MCF 10A (cell line): ENCODE measurements around the gene URM1. TPM values are rescaled to one million over a fixed set of nuclear protein-coding genes. Genes with fewer than 3 reads are reported as not detected.

Experiments used
- BruUV-seq: library from RNA; stranded (reverse); fragments of 400-500 nt; replicated peaks from 2 replicates; lab custom pipeline; 2021; lab: Mats Ljungman, UMichigan
- CTCF ChIA-PET: fragments of 300-600 bp; sonication (Branson Sonifier 250); formaldehyde crosslinking; extraction: SDS; loops from one replicate; lab custom pipeline; 2021; ENCODE audit warnings: antibody characterized with exemption, inconsistent platforms; lab: Yijun Ruan, JAX
- POLR2A ChIA-PET: fragments of 300-600, 350-650 bp; sonication (Branson Sonifier 250); formaldehyde crosslinking; extraction: SDS; loops from one replicate; lab custom pipeline; 2020; ENCODE audit warnings: antibody characterized with exemption, inconsistent platforms; lab: Yijun Ruan, JAX
- DNase-seq: peaks from one replicate; pipeline ENCODE4 v3.0.0-alpha.2; 2018; ENCODE audit not compliant: unreplicated experiment
- H3K27ac Mint-ChIP-seq: one replicate; pipeline ENCODE4 v1.8.0; 2022; ENCODE audit warnings: mild to moderate bottlenecking, low read depth, mixed read lengths; ENCODE audit not compliant: unreplicated experiment
- H3K27me3 Mint-ChIP-seq: one replicate; pipeline ENCODE4 v1.8.0; 2022; ENCODE audit warnings: mixed read lengths; ENCODE audit not compliant: insufficient read depth, unreplicated experiment
- H3K36me3 Mint-ChIP-seq: one replicate; pipeline ENCODE4 v1.8.0; 2022; ENCODE audit warnings: mild to moderate bottlenecking, moderate library complexity, mixed read lengths; ENCODE audit not compliant: insufficient read depth, unreplicated experiment
- H3K4me1 Mint-ChIP-seq: one replicate; pipeline ENCODE4 v1.8.0; 2022; ENCODE audit warnings: mixed read lengths; ENCODE audit not compliant: insufficient read depth, unreplicated experiment
- H3K4me3 Mint-ChIP-seq: one replicate; pipeline ENCODE4 v1.8.0; 2022; ENCODE audit warnings: mild to moderate bottlenecking, moderate library complexity, mixed read lengths; ENCODE audit not compliant: unreplicated experiment
- H3K9me3 Mint-ChIP-seq: one replicate; pipeline ENCODE4 v1.8.0; 2022; ENCODE audit warnings: mixed read lengths; ENCODE audit not compliant: unreplicated experiment
- intact Hi-C: fragments of 100-400 bp; cut with micrococcal nuclease; formaldehyde crosslinking; loops from 2 replicates; pipeline ENCODE4 v1.14.1; 2022
- total RNA-seq: library from RNA; stranded (reverse); gene quantifications from 2 replicates; pipeline ENCODE4 v1.2.3, GENCODE V29; 2022
- TF ChIP-seq, protein P1 (sequence below): fragments of 200-600 bp; IDR thresholded peaks from one replicate; pipeline ENCODE4 v1.8.0; 2022; ENCODE audit warnings: antibody characterized with exemption, mild to moderate bottlenecking; ENCODE audit not compliant: unreplicated experiment

URM1 gene
- total RNA-seq, 1 experiment from 2014 or later: 56.8 TPM

DNA sequence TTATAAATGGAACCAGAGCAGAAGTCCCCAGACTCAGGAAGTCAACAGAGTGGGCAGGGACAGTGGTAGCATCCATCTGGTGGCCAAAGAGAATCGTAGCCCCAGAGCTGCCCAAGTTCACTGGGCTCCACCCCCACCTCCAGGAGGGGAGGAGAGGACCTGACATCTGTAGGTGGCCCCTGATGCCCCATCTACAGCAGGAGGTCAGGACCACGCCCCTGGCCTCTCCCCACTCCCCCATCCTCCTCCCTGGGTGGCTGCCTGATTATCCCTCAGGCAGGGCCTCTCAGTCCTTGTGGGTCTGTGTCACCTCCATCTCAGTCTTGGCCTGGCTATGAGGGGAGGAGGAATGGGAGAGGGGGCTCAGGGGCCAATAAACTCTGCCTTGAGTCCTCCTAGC, 10.3 kb upstream of the URM1 start:
- POLR2A ChIA-PET: interaction anchor here (0.6 to 3.1 kb wide), 5 partner anchors 11 to 194 kb away, joined by 3 to 41 read pairs (median 4); partner anchors contain the start of gene URM1
- no peak for DNase-seq

DNA sequence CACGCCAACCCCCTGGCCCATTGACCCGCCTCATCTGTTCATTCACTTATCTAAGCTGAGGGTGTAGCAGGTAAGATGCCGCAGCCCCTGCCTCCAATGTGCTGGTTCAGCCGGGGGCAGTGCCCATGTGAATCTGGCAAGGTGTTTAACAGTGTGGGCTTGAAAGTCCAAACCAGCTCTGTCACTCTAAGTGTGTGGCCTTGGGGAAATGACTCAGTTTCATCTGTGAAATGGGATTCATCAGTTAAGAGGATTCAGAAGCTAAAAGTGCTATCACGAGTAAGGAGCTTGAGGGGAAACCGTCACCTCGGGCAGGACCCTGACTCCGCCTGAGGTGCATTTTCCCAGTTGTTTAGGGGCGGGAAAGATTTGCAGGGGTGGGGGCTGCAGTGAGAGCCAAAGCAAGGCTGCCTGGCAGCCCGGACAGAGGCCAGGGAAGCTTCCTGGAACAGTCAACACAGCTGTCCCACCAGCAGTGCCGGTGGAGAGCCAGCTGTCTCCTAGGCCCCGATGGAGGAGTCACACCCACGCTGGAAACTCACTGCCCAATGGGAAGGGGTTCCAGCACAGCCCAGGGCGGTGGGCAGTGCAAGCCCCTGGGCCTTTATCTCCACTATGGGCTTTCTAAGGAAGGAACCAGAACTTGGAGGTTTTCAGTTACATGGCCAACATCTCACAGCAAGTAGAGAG, 9.7 kb upstream of the URM1 start:
- ChIA-PET POLR2A (interaction anchor here (0.7 to 3.1 kb wide), 16 partner anchors 10 to 274 kb away, joined by 3 to 41 read pairs (median 3); partner anchors contain the start of genes GLE1, SLC27A4 and URM1), CTCF (interaction anchor here (0.6 to 3.8 kb wide), 26 partner anchors 10 to 277 kb away, joined by 3 to 23 read pairs (median 5); partner anchors contain the start of gene URM1)
- Mint-ChIP-seq H3K27ac (no peak overlapping the region), H3K36me3 (peaks cover 11% of the 10 kb centered on the region), H3K4me1 (peaks cover 6% of the 10 kb centered on the region), H3K4me3 (peak overlapping the region; percentile 82), H3K9me3 (no peaks in the 10 kb centered on the region), H3K27me3 (no peaks in the 10 kb centered on the region)
- DNase-seq: no peak
- TF ChIP-seq, protein P1, sequence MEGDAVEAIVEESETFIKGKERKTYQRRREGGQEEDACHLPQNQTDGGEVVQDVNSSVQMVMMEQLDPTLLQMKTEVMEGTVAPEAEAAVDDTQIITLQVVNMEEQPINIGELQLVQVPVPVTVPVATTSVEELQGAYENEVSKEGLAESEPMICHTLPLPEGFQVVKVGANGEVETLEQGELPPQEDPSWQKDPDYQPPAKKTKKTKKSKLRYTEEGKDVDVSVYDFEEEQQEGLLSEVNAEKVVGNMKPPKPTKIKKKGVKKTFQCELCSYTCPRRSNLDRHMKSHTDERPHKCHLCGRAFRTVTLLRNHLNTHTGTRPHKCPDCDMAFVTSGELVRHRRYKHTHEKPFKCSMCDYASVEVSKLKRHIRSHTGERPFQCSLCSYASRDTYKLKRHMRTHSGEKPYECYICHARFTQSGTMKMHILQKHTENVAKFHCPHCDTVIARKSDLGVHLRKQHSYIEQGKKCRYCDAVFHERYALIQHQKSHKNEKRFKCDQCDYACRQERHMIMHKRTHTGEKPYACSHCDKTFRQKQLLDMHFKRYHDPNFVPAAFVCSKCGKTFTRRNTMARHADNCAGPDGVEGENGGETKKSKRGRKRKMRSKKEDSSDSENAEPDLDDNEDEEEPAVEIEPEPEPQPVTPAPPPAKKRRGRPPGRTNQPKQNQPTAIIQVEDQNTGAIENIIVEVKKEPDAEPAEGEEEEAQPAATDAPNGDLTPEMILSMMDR: no peak
- intact Hi-C loops: loop anchor here (10.0 kb wide), 1 partner anchor 53 kb away; no protein-coding TSS in a partner anchor
- BruUV-seq: no TSS peak

More for the DNA sequence above, 10.3 kb upstream of the URM1 start:
- Mint-ChIP-seq H3K27me3 (no peaks in the 10 kb centered on the region), H3K4me1 (peaks cover 6% of the 10 kb centered on the region), H3K9me3 (no peaks in the 10 kb centered on the region), H3K27ac (no peak overlapping the region), H3K36me3 (peaks cover 11% of the 10 kb centered on the region), H3K4me3 (no peak overlapping the region)
- no TSS peak for BruUV-seq
- TF ChIP-seq, protein P1: no peak
- CTCF ChIA-PET: interaction anchor here (0.6 to 3.8 kb wide), 14 partner anchors 10 to 276 kb away, joined by 3 to 23 read pairs (median 6); partner anchors contain the start of gene URM1
- intact Hi-C loops: loop anchor here (10.0 kb wide), 1 partner anchor 54 kb away; no protein-coding TSS in a partner anchor

DNA sequence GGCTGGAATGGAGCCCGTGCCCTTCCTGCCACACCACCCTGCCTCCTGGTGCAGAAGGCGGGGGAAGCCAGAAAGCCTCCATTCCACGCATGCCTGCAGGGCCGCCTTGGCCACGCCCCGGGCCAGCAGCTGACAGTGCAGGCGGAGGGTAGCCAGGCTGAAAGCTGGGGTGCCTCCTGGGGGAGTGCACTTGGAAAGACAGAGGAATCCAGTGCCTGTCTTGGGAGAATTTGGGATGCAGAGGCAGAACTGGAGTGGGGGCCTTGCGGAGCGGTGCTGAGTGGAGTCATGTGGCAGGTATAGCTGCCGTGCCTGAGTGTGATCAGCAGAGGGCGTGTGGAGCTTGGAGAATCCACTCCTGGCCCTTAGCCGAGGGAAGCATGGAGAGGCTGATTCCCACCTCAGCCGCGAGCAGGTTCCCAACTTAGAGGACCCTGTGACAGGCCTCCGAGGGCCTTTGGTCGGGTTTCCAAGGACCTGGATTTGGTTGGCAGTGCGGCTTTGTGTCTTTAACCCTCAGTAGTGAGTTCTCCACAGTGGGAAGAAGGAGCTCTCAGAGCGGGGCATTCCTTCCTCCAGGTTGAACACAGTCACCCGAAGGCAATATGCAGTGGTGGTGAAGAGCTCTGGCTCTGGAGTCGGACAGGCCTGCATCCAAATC, 9.1 kb upstream of the URM1 start:
- peaks cover 6% of the 10 kb centered on the region for H3K4me1 Mint-ChIP-seq
- peak; percentile 86 for DNase-seq
- no peaks in the 10 kb centered on the region for H3K9me3 Mint-ChIP-seq
- H3K27ac Mint-ChIP-seq: no peak overlapping the region
- ChIA-PET CTCF (interaction anchor here (0.6 to 3.8 kb wide), 32 partner anchors 9 to 332 kb away, joined by 3 to 23 read pairs (median 4); partner anchors contain the start of gene URM1), POLR2A (interaction anchor here (0.7 to 3.1 kb wide), 18 partner anchors 9 to 274 kb away, joined by 3 to 41 read pairs (median 3); partner anchors contain the start of genes GLE1, SLC27A4 and URM1)
- intact Hi-C loops: loop anchor here (1.0 to 10.0 kb wide), 4 partner anchors 53 to 274 kb away; partner anchors contain the start of gene GLE1
- no peaks in the 10 kb centered on the region for H3K27me3 Mint-ChIP-seq
- peaks cover 5% of the 10 kb centered on the region for H3K36me3 Mint-ChIP-seq
- peak overlapping the region; percentile 82 for H3K4me3 Mint-ChIP-seq
- TF ChIP-seq, protein P1: peak; percentile 87
- BruUV-seq: no TSS peak
